Amniotic epithelial cell (primary cell): Measurements from ENCODE around the gene SERTAD2.

Source experiments
- DNase-seq: peaks from one replicate; pipeline ENCODE4 v3.0.0-alpha.2; 2010; ENCODE audit warnings: low read depth

SERTAD2 gene

GRCh38 chr2:64646007-64646880 lies 7.5 kb downstream of the SERTAD2 start:
- peak; percentile 56 for DNase-seq

GRCh38 chr2:64644458-64645382 lies 9.0 kb downstream of the SERTAD2 start:
- DNase-seq: peak; percentile 80

- DNase-seq: no peak
Measured at GRCh38 chr2:64643838-64644457, 9.8 kb downstream of the SERTAD2 start.

- no peak for DNase-seq
Measured at GRCh38 chr2:64641599-64641998, 12.1 kb downstream of the SERTAD2 start.

GRCh38 chr2:64640153-64641044 lies 13.3 kb downstream of the SERTAD2 start:
- DNase-seq: no peak

GRCh38 chr2:64639691-64640090 lies 14.0 kb downstream of the SERTAD2 start:
- DNase-seq: no peak

GRCh38 chr2:64638502-64639120 lies 15.1 kb downstream of the SERTAD2 start:
- DNase-seq: no peak

- DNase-seq: no peak
Measured at GRCh38 chr2:64637931-64638330, 15.8 kb downstream of the SERTAD2 start.

GRCh38 chr2:64637000-64637635 lies 16.6 kb downstream of the SERTAD2 start:
- no peak for DNase-seq

- no peak for DNase-seq
Measured at GRCh38 chr2:64635976-64636911, 17.5 kb downstream of the SERTAD2 start.

- DNase-seq: peak; percentile 96
Measured at GRCh38 chr2:64634345-64635267, 19.1 kb downstream of the SERTAD2 start.

GRCh38 chr2:64632835-64633819 lies 20.6 kb downstream of the SERTAD2 start:
- no peak for DNase-seq

GRCh38 chr2:64631771-64632170 lies 21.9 kb downstream of the SERTAD2 start:
- DNase-seq: no peak

GRCh38 chr2:64630752-64631151 lies 23.0 kb downstream of the SERTAD2 start:
- DNase-seq: no peak

GRCh38 chr2:64629875-64630274 lies 23.8 kb downstream of the SERTAD2 start:
- DNase-seq: no peak

- DNase-seq: peak; percentile 82
Measured at GRCh38 chr2:64629329-64629781, 24.4 kb downstream of the SERTAD2 start.
